HPDE6-E6E7 (cell line): ENCODE results near the gene CCNE1.

ENCODE experiments used
- DNase-seq: peaks from one replicate; pipeline ENCODE4 v3.0.0; 2011; ENCODE audit warnings: missing footprints; ENCODE audit errors: extremely low spot score

The CCNE1 gene

DNA sequence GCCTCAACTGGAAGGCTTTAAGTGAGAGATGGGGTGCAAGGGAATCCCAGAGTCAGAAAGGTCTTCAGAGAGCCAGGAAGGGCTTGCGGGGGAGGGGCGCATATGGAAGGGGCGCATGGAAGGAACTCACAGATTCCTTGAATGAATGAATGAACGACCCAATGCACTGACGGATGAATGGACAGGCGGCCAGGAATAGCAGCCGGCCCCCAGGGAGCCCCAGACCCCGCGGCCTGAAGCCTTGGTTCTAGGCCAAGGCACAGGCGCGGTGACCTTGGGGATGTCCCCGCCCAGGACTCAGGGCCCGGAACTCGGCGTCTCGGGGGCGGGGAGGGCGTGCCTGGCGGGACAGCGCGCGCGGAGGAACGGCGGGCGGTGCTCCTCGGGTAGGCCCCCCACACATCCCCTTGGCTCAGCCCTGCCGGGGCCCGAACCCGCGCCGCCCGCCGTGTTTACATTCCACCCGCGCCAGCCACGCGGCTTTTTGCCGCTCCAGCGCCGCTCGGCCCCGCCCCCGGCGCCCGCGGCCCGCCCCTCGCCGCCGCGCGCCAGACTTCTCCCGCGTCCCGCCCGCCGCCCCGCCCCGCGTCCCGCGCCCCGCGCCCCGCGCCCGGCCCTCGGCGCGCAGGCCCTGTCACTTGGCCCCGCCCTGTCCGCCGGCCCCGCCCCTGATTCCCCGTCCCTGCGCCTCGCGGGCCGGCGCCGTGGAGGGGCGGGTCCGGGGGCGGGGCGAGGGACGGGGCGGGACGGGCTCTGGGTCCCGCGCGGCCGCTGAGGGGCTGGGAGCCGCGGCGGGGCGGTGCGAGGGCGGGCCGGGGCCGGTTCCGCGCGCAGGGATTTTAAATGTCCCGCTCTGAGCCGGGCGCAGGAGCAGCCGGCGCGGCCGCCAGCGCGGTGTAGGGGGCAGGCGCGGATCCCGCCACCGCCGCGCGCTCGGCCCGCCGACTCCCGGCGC is at the start of gene CCNE1:
Gene CCNE1, plus strand, starts transcription at position 867 of the 955 bp plus-strand sequence. CDS start 565 bp downstream, outside the sequence.
- peak; percentile 81 for DNase-seq

GRCh38 chr19:29763196-29763595 is 48.6 kb upstream of the CCNE1 start:
- DNase-seq = no peak

DNA sequence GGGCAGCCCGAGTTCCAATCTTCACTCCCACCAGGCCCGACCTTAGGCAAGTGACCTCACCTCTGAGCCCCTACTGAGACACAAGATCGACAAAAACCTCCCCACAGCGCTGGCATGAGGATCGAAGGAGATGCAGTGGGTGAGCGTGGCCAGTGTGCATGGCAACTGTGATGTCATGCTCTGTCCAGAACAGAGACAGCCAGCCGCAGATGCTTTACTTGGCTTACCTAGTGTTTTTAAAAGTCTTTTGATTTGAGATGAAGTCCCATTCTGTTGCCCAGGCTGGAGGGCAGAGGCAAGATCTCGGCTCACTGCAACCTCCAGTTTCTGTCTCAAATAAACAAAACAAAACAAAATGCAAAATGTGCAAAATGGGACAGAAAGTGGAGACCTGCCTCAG is 47.4 kb upstream of the CCNE1 start:
- no peak for DNase-seq

GRCh38 chr19:29766100-29766499 is 45.7 kb upstream of the CCNE1 start:
- DNase-seq = no peak

DNA sequence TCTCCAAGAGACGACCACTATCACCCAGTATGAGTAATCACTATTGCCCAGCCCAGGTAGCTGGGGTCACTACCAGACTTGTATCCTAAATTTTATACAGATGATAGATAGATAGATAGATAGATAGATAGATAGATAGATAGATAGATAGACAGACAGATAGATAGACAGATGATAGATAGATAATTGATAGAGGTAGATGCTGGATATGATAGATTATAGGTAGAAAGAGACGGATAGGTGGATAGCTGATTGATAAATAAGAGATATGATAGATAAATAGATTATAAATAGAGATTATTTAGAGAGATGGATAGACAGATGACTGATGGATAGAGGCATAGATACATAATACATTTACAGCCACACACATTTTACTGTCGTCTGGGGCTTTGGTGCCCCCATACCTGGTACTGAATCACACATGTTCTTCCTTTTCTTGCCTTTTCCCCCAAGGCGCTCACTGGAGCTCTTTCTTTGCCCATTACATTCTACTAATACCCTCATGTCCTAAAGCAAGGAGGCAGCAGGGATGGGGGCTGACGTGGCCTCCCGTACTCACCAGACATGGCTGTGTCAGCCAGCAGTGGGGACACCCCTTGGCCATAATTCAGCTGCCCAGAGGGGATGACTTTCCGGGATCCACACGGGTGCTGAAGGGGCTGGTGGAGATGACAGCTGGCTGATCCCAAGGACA is 44.6 kb upstream of the CCNE1 start:
- DNase-seq = no peak

DNA sequence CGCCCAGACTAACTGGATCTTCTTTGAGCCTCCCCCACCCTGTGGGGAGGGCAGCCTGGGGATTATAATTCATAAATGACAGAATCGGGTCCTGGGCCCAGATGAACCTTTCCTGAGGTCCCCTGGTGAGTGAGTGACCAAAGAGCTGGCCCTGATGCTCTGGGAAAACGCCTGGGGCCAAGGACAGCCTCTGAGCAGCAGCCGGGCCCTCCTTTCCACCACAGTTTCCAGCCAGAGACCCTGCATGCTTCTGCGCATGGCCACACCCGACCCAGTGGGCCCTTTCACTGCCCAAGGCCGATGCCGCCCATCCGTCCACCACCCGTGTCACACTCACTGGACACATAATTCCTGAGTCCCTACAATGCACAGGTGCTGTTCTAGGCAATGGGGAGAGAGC is 43.6 kb upstream of the CCNE1 start:
- no peak for DNase-seq

DNA sequence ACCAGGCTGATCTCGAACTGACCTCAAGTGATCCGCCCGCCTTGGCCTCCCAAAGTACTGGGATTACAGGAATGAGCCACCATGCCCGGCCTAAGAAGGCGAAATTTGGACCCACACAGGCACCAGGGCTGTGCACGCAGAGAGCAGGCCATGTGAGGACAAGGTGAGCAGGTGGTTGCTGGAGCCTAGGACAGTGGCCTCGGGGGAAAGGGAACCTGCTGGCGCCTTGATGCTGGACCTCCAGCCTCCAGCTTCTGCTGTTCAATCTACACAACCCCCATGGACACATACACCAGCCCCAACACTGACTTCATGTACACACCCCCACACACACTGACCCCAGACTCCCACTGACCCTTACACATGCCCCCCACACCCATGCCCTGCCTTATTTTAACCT is 41.8 kb upstream of the CCNE1 start:
- DNase-seq = no peak

DNA sequence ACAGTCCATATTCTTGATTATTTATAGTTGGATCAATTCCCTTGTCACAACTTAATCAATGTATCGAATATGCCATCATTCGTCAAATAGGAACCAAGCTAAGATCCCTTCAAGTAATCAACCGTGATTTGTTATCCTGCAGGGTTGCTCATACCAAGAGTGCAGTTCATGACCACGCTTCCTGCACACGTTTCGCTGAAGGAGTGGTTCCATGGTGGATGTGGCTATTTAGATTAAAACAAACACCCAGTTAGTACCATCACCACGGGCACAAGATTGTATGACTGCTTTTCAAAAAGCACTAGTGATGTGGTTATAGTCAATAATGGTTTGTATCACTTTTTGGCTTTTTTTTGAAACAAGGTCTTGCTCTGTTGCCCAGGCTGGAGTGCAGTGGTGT is 41.1 kb upstream of the CCNE1 start:
- no peak for DNase-seq

DNA sequence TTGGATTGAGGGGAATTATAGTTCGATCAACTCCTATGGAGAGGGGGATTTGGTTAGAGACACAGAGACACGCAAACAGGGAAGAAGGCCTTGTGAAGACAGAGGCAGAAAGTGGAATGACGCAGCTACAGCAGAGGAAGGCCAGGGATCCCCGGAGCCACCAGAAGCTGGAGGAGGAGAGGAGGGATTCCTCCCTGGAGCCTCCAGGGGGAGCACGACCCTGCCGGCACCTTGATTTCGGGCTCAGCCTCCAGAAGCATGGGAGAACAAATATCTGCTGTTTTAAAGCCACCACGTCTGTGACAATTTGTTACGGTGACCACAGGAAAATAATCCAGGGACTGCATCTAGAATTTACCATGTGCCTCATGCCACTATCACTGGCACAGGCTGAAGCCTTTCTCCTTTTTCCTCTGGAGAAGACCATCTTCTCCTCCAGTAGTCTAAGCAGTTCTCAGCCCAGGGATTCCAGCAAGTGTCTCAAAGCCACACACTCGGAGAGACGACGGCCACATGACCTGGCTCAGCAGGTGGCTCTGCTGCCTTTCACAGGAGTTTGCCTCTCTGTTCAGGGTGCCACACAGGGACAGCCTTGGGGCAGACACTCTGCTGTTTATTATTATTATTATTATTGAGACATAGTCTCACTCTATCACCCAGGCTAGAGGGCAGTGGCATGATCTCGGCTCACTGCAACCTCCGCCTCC is 39.9 kb upstream of the CCNE1 start:
- DNase-seq = peak; percentile 52

GRCh38 chr19:29772696-29773095 is 39.1 kb upstream of the CCNE1 start:
- DNase-seq = no peak

DNA sequence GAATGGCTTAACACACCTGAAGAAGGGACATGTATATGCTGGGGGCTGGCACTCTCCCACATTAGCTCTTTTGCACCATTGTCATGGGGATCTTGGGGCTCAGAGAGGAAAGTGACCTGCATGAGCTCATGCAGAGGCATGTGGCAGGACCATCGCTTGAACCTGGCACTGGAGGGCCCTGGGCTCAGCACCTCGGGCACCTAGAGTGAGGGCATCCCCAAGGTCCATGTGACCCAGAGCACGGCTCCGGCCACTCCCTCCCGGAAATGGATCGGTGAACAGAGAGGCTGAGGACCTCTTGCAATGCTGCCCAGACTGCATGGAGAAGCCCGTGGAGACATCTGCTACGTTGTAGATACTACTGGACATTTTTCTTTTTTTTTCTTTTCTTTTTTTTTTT is 38.6 kb upstream of the CCNE1 start:
- no peak for DNase-seq

GRCh38 chr19:29774126-29774525 is 37.7 kb upstream of the CCNE1 start:
- no peak for DNase-seq

- no peak for DNase-seq
Measured at GRCh38 chr19:29777781-29778309, 33.9 kb upstream of the CCNE1 start.

GRCh38 chr19:29779921-29780320 is 31.9 kb upstream of the CCNE1 start:
- DNase-seq = no peak

- no peak for DNase-seq
Measured at GRCh38 chr19:29781386-29782259, 30.2 kb upstream of the CCNE1 start.

DNA sequence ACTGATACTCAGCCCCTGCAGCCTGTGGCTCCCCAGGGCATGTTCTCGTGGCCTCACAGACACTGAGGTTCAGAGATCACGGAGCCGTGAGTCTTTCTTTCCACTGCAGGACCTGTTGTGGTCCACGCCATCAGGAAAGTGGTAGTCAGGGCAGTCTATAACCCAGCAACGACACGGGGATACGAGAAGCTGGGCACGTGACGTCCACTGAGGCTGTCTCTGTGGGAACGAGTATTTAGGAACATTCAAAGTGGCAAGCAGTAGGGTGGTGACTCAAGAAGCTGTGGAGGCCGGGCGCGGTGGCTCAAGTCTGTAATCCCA is 29.6 kb upstream of the CCNE1 start:
- DNase-seq = no peak

DNA sequence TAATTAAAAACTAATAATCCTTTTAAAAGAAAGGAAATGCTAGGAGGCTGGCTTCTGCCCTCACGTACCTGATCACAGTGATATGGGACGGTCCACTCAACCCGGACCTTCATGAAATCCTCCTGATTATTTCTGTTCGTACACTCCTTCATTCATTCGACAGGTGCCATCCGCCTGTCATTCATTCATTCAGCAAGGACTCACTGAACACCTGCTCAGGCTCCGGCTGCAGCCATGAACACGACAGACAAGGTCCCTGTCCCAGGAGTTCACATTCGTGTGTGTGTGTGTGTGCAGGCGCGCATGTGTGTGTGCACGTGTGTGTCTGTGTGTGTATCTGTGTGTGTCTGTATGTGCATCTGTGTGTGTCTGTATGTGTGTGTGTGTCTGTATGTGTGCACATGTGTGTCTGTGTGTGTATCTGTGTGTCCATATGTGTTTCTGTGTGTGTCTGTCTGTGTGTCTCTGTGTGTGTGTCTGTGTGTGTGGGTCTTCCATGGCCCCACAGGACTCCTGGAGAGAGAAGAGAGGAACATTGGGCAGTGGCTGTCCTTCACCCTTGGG is 28.1 kb upstream of the CCNE1 start:
- DNase-seq = no peak

- DNase-seq = no peak
Measured at GRCh38 chr19:29784598-29785223, 27.1 kb upstream of the CCNE1 start.

- DNase-seq = no peak
Measured at GRCh38 chr19:29785360-29785759, 26.4 kb upstream of the CCNE1 start.

GRCh38 chr19:29785955-29786589 is 25.7 kb upstream of the CCNE1 start:
- DNase-seq = no peak
